ENCODE measurements around the gene TMEM252.

Gene TMEM252

DNA sequence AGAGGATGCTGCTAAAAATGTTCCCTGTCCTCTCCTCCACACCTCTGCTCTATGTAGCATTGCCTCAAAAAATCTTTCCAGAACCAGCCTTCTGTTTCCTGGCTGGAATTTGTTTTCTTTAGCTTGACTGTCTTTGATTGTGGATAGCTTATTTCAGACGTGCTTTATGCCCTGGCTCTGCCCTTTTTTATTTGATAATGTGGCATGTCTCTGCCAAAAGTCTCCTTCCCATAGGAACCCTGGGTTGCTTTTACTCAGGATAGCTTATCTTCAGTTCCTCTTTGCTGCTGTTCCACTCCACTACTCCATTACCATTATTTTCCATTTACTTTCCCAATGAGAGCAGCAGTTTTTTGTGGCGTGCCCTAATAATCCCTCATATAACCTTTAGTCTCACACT is 885 bp upstream of the TMEM252 start:
- DNase-seq (ENCODE audit: low read depth), result no peak

DNA sequence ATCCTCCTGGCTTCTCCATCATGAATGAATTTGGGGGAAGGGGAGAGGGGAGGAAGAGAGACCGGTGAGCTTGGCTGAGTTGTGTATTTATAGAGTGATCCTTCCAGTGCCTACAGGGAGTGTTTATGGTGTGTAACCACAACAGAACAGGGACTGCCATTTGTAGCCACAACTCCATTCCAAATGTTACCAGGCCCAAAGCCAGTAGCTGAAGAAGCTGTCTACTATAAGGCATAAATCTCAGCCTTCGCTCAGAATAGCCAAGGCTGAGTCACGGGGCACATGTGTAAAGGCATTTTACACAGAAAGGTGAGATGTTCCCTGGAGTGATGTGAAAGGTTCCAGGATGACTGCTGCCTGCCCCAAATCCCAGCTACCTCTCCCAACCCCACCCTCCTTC is 2.5 kb downstream of the TMEM252 start:
- DNase-seq (ENCODE audit: low read depth), result no peak

DNA sequence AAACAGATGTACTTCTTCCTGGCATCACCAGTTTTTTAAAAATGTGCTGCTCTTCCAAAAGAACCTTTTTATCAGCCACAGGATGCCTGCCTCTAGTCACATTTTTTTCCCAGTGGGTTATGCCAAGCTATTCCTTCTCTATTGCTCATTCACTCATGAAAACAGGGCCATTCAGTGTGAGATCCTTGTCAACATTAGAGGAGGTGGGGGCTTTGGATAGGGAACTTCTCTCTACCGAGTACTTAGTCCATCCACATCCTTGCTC is 3.1 kb downstream of the TMEM252 start:
- no peak for DNase-seq (ENCODE audit: low read depth)

DNA sequence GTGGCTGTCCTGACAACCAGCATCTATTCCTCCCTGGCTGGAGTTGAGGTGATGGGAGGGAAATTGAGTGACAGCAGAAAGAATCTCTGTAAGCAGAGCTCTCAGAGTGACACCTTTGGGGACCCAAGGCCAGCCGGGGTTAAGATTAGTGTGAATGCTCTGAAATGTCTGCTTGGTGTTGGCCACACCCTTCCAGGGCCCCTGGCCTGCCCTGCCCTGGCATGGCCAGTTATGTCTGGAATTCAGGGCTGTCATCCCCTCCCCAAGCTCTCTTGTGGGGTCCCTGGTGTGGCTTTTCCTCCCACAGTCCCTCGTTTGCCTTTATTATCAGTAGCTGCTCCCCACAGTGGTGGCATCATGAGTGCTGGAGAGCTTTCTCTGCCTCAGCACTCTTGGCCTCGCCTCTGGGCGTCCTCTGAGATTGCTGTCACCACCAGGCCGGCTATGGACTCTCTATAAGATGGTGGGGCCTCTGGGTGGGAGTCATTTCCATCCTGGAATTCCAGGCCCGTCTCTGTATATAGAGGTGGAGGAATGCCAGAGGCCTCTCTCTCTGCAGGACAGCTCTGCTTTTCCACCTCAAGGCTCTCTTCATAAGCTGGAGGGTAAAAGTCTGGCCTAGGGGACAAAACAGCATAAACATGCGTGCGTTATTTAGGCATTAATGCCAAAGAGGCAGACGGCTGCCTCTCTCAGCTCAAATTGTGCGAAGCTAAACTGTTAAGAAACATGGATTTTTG is 3.6 kb downstream of the TMEM252 start:
- no peak for DNase-seq (ENCODE audit: low read depth)

DNA sequence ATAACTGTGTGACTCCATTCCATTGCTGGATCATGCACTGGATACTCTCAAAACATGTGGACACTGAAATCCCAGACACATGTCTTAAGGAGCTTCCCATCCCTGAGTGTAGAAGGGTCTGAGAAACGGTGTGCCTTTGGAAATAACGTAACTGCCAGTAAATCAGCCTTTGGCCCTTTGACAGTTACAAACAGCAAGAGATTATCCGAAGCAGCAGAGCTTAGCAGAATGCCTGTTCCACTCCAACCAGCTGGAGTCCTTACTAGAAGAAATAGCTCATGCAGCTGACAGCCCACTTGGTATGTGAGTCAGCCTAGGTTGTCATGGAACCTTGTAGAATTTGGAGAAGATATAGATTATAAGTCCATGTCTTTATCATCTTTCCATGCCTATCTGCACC is 7.0 kb downstream of the TMEM252 start:
- DNase-seq (ENCODE audit: low read depth), result no peak

DNA sequence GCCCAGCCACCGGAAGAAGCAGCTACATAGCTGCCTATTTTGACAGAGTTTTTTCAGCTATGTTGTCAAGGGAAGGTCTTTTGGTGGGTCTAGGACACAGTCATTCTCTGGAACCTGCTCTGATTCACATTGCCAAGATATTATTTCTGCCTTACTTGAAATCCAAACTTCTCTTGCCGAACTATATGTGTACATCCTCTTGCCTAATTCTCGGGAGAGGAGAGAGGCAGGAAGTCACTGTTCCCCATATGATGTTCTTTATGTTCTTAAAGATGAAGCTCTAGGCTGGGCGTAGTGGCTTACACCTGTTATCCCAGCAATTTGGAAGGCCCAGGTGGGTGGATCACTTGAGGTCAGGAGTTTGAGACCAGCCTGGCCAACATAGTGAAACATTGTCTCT is 8.6 kb downstream of the TMEM252 start:
- no peak for DNase-seq (ENCODE audit: low read depth)

DNA sequence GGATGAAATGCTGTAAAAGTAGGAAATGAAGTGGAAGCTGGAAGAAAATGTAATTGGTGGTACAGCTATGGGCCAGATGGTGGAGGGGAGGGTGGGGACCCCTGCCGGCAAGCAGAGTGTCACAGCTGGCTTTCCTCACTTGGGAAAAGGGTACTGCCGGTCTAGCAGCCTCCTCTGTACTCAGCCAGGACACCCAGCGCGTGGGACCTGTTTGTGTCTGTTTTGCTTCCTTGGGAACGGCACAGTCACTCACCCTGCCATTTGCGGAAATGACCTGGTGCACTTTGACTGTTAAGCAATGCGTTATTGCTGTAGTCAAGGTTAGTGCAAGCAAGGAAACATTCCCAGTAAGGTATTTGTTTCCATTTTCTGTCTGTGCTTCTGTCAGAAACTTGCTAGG is 10.1 kb downstream of the TMEM252 start:
- DNase-seq (ENCODE audit: low read depth), result no peak

DNA sequence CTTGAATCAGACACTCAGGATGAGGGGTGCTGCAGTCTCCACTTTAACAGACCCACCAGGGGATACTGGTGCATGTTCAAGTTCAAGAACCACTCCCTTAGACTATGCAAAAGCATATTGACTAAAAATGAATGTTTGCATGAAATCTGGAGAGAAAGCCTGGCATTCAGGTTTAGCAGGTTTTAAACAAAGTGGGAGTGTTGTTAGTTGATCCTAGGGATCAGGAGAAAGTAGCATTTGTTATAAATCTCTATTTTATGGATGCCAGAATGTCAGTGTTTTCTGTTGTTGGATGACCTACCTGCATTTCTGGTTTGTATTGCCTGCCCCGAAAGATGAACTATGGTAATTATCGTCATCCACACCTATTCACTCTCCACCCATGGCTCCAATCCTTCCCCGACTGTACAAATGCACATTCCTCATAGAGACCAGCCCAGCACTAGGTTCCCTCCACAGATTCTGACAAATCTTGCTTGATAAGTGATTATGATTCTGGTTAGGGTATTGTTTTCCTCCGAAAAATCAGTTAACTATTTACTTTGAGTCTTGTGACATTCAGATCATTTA is 17.2 kb downstream of the TMEM252 start:
- no peak for DNase-seq (ENCODE audit: low read depth)

DNA sequence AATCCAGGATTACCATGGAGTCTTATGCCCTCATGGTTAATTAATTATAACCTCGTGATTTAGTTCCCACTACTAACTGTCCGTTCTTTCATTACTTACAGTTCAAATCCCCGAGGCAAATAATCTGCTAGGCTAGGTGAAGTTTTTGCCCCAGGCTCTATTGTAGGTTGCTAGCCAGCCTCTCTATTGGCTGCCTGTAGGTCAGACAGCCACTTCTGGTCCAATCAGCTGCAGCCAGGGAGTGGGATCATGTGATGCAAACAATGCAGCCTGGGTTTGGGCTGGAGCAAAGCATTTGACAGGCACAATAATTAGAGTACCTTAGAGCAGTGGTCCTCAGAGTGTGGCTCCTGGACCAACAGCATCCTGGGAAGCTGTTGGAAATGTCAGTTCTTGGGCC is 17.7 kb downstream of the TMEM252 start:
- no peak for DNase-seq (ENCODE audit: low read depth)

DNA sequence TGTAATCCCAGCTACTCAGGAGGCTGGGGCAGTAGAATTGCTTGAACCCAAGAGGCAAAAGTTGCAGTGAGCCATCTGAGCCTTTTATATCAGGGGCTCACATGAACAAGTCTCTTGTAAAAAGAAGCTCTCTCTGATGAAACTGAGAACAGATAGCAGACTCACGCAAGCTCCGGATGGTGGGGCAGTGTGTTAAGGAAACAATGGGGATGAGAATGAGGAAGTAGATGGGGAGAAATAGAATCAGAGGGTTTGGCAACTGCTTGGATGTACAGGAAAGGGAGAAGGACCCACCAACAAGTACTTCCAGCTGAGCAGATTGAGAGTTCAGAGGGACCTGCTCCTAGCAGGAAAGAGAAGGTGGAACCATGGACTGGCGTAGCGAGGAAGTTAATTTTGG is 18.6 kb downstream of the TMEM252 start:
- no peak for DNase-seq (ENCODE audit: low read depth)

DNA sequence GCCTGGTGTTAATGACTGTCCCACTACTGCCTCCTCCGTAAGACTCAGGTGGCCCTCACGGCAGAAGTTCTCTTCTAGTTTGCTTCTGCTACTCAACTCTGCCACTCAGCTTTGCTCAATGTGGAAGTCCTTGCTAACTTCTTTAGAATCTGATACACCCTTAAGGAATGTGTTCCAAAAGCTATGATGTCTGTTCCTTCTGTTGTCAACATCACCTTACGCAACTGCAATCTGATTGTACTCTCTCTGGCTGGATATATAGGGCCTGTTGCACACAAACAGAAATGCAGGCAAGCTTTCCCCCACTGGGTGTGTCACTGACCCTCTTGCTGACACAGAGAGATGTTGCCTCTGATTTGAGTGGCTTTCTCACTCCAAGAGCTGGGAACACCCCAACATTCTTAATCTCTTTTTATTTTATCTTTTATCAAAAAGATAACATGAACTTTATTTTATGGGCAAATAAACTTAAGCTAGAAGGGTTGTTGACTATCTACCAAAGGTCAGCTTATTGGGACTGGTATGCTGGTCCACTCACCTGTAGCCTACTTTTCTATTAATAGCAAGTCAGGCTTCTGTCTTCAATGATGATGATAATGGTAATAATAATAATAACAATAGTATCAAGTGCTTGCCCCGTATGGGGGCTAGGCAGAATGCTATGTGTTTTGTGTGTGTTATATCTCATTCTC is 25.2 kb downstream of the TMEM252 start:
- DNase-seq (ENCODE audit: low read depth), result no peak

DNA sequence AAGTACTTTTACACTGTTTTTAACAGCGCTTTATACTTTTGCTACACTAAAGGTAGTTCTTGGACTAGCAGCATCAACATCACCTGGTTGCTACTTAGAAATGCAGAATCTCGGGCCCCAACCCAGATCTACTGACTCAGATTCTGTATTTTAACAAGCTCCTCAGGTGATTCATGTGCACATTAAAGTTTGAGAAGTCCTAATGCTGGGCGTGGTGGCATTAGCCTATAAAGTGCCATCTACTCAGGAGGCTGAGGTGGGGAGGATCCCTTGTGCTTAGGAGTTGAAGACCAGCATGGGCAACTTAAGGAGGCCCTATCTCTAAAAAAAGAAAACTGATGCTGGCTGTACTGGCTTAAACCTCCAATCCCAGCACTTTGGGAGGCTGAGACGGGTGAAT is 26.7 kb downstream of the TMEM252 start:
- no peak for DNase-seq (ENCODE audit: low read depth)

DNA sequence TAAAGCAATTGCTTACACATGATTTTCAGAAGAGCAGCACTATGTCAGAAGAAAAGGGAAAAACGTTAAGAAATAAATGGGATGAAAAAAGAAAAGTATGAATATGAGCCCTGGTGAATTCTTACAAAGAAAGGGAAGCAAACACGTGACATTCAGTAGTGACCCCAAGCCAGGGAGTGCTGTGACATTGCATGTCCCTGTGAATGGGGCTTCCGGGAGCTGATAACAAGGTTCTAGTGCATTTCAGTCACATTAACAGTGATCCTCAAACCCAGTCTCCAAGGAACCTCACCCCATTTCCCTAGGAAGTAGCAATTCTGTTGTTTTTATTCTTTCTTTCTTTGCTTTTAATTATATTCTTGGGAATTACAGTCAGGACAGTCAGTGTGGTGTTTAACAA is 27.3 kb downstream of the TMEM252 start:
- no peak for DNase-seq (ENCODE audit: low read depth)

DNA sequence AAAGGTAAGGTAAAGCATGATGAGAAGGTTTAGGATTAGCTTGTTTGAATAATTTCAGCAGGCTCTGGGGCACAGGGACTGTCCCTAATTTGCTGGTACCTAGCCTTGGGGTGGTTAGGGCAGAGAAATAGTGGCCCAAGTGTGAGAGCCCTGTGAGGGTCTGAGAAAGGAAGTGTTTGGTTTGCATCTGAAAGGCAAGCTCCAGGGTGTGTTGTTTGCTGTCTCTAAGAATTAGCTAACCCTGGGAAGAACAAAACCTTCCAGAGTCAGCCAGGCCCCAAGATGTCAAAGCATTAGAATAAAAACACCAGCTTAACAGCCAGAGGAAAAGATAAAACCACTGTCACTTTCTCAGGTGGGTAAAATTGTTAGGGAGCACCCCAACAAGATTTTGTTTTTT is 31.0 kb downstream of the TMEM252 start:
- no peak for DNase-seq (ENCODE audit: low read depth)

DNA sequence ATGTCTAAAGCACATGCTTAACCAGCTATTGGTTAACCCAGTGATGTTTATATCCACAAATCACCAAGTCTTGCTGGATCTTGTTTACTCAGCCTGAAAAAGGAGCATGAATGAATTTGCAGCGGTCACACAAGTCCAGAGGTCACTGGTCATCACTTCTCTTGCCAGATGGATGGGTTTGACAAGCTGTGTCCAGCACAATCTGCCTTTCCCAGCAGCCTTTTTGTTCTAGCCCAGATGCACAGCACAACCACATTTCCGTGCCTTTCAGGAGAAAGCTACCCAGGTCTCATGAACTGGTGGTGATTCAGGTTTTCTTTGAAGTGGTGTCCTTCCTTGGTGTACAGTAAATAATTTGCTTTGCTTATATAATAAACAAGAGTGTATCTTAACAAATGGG is 32.1 kb downstream of the TMEM252 start:
- DNase-seq (ENCODE audit: low read depth), result no peak

DNA sequence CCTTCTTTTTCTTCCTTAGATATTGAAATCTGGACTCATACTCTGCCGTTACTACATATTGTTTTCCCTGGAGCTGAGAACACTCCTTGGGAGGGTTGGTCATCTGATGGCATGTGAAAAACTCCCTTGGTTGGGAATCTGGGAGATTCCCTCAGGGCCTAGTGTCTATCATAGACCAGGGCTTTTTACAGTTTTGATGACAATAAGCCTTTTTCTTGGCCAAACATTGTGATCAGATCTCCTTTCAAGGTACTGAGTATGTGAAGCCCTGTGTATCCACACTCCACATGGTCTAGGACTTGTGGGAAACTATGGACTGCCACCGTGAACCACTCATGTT is 32.9 kb downstream of the TMEM252 start:
- DNase-seq (ENCODE audit: low read depth), result no peak

DNA sequence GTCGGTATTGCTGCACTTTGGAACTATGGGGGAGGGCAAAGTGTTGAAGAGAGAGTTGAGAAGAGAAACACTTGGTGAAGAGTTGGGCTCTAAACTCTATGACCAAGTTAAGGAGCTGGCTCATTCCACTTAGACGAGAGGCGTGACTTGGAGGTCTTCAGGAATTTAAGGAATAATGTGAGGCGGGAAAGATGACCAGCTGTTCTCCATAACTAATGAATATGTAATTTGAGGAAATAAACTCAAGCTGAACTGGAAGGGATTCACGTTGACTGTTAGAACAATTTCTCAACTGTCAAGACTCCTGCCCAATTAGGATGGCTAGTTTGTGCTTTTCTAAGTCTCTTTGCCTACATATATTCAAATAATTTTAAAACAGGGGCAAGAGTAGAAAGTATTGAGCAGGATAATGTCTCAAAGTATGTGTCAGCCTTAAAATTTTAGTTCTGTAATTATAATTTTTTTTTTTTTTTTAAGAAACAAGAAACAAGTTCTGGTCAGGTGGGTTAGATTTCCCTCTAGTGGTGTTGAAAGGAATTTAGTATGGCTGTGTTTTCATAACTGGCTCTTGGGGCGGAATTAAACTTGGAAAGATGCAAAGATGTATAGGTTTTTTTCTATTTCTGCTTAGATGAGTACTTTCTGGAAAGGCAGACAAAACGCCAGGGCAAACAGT is 33.4 kb downstream of the TMEM252 start:
- no peak for DNase-seq (ENCODE audit: low read depth)

DNA sequence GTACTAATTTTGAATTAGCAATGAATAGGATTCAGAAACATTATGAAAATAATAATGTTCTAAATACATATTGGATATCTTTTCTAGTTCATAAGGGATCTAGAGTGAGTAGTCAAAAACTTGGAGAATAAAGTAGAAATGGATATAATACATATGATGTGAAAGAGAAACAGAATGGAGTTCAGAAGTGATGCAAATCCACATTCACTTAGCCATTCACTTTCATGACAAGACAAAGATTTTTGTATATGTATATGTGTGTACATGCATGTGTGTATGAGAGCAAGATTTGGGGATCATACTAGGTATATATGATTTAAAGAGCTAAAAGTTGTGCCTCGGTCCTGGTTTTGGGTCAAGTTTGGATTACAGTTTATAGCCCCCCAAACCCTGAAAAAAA is 34.1 kb downstream of the TMEM252 start:
- DNase-seq (ENCODE audit: low read depth), result no peak

DNA sequence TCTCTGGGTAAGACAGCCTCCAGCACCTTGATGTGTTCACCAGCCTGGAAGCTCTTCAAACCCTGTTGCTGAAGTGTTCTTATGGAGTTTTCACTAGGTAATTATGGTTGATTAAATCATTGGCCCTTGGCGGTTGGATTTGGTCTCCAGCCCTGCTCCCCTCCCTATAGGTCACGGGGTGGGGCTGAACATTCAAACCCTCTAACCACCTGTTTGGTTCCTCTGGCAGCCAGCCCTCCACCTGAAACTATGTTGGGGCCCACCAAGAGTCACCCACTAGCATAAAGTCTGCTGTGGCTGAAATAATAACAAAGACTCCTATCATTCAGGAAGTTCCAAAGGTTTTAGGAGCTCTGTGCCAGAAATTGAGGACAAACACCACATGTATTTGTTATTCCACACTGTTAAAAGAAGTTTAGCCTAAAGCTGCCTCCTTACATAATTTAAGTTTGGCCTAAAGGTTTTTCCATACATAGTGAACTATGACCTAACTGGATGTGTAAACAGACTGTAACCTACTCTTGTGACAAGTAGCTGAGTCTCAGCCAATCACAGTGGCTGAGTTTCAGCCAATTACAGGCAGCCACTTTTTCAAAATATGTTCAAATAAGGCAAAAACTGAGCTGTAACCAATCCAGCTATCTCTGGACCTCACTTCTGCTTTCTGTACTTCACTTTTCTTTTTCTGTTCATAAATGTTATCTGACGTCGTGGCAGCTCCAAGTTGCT is 34.8 kb downstream of the TMEM252 start:
- no peak for DNase-seq (ENCODE audit: low read depth)

DNA sequence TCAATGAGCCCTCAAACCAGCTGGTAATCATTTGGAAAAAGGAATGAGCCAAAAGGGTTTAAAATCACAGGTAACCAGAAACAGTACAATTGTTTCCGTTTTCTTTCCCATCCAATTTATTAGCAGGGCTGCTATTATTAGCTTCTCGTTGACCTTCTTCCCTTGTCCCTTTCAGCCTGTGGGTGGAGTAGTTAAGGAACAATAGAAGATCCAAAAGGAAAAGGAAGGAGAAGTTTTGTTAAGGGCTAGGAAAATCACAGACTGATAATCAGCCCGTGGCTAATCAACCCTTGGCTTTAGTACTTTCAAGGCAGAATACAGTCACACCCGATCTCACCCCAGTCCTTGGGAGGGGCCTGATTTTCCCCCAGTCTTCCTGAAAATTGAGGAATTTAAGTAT is 38.4 kb downstream of the TMEM252 start:
- no peak for DNase-seq (ENCODE audit: low read depth)

DNA sequence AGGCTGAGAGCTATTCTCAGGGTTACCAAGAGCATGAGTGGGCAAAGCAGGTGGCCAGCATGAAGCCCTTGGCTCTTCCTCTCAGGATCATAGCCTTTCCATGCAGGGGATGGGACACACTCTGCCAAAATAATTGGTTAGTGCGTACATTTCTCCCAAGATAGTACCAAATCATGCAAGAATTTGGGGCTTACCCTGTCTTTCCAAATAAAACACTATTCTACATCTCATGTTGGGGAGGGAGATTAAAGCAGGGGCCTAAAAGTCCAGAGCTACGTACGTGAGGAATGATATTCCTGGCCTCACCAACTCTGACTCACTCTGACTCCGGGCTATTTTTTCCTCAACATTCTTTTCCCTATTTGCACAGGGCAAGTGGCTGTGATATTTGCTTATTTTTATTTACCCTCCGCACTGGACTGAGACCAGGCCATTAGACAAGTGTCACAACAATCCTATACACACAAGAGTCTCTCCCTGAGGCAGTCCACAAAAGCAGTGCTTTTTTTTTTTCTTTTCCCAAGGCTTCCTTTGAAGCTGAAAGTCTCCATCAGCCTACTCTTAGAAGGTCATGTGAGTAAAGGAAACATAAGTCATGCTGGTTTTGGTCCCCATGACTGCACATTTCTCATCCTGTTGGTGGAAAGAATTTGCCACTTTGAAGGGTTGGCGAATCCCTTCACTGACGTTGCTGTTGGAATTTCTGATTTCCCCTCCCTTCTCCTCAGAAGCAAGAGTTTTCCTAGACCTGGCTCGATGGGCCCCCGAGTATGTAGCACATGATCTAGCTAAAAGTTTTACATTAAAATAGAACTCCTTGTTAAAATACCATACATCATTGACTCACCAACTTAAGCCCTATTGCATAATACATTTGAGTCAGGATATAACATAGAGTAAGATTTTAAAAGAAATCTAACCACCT is 40.0 kb downstream of the TMEM252 start:
- DNase-seq (ENCODE audit: low read depth), result no peak

DNA sequence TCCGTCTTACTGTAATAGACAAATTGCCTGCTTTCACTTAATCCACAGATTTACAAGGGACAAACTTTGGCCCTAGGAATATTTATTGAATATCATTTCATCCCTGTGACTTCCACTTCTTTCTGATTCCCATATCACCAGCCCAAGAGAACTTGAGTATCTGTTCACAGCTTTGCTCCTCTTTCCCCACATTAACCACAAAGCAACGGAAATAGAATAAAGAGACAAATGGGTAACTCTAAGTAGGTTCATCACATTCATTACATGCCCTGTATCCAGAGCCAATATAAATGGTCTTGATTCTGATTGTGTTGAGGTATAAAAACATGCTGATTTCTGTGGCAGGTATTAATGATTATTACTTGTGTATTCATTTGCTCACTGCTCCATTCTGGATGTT is 41.9 kb downstream of the TMEM252 start:
- DNase-seq (ENCODE audit: low read depth), result no peak
